OCI-LY7 (cell line): ENCODE measurements around the gene MRPS25. TPM values are rescaled to one million over a fixed set of nuclear protein-coding genes. Genes with fewer than 3 reads are reported as not detected.

Experiments
- BruUV-seq: library from RNA; stranded (reverse); fragments of 400-500 nt; replicated peaks from 2 replicates; lab custom pipeline; 2021; lab: Mats Ljungman, UMichigan
- CTCF ChIA-PET: fragments of 300-600 bp; sonication (Branson Sonifier 250); formaldehyde crosslinking; loops from one replicate; lab custom pipeline; 2022; ENCODE audit warnings: antibody characterized with exemption; ENCODE audit not compliant: unreplicated experiment; lab: Charles Lee
- POLR2A ChIA-PET: fragments of 300-600 bp; sonication (Branson Sonifier 250); formaldehyde crosslinking; loops from one replicate; lab custom pipeline; 2022; ENCODE audit warnings: antibody characterized with exemption; lab: Charles Lee
- DNase-seq: peaks from one replicate; pipeline ENCODE4 v3.0.0-alpha.2; 2015; ENCODE audit warnings: low spot score
- H2AFZ ChIP-seq: fragments of 200-600 bp; sonication (generic), shearing (Covaris generic); 2 replicates; pipeline ENCODE4 v1.6.1; 2014; ENCODE audit warnings: mild to moderate bottlenecking, antibody characterized with exemption, low read length, moderate library complexity
- H3K27ac ChIP-seq: fragments of 200-600 bp; sonication (generic); 2 replicates; pipeline ENCODE4 v1.5.1; 2014; ENCODE audit warnings: mixed run types, low read depth, mild to moderate bottlenecking, moderate library complexity, low read length, inconsistent platforms; ENCODE audit not compliant: poor library complexity, severe bottlenecking
- H3K36me3 ChIP-seq: fragments of 200-600 bp; sonication (generic); 2 replicates; pipeline ENCODE4 v1.6.1; 2014; ENCODE audit warnings: mild to moderate bottlenecking, antibody characterized with exemption, low read length, moderate library complexity, mixed read lengths; ENCODE audit not compliant: insufficient read depth
- H3K4me1 ChIP-seq: fragments of 200-600 bp; sonication (generic); 2 replicates; pipeline ENCODE4 v1.5.1; 2014; ENCODE audit warnings: mild to moderate bottlenecking, low read length; ENCODE audit not compliant: insufficient read depth, poor library complexity, severe bottlenecking
- H3K4me2 ChIP-seq: fragments of 200-600 bp; sonication (generic); 2 replicates; pipeline ENCODE4 v1.6.1; 2014; ENCODE audit warnings: mild to moderate bottlenecking, low read length
- H3K4me3 ChIP-seq: fragments of 200-600 bp; sonication (generic); 2 replicates; pipeline ENCODE4 v1.5.1; 2014; ENCODE audit warnings: mild to moderate bottlenecking, low read depth, low read length; ENCODE audit not compliant: poor library complexity, severe bottlenecking
- H3K79me2 ChIP-seq: fragments of 200-600 bp; sonication (generic); 2 replicates; pipeline ENCODE4 v1.6.1; 2016; ENCODE audit warnings: low read depth, mild to moderate bottlenecking, low read length, moderate library complexity, mixed read lengths; ENCODE audit not compliant: insufficient read depth
- H3K9me2 ChIP-seq: fragments of 200-600 bp; sonication (generic); 2 replicates; pipeline ENCODE4 v1.6.1; 2016; ENCODE audit warnings: mild to moderate bottlenecking, low read length, mixed read lengths; ENCODE audit not compliant: insufficient read depth
- H3K9me3 ChIP-seq: fragments of 200-600 bp; sonication (generic); 2 replicates; pipeline ENCODE4 v1.6.1; 2014; ENCODE audit warnings: mild to moderate bottlenecking, mixed run types, low read length, mixed read lengths
- H4K20me1 ChIP-seq: fragments of 200-600 bp; sonication (generic); 2 replicates; pipeline ENCODE4 v1.6.1; 2014; ENCODE audit warnings: mild to moderate bottlenecking, antibody characterized with exemption, low read length, moderate library complexity, mixed read lengths; ENCODE audit not compliant: insufficient read depth
- EZH2phosphoT487 ChIP-seq: fragments of 200-600 bp; sonication (generic); IDR thresholded peaks from 2 replicates; pipeline ENCODE4 v1.6.1; 2018; ENCODE audit warnings: low read depth, borderline replicate concordance, mild to moderate bottlenecking, mixed run types, antibody characterized with exemption, low read length, moderate library complexity, mixed read lengths
- intact Hi-C: fragments of 100-400 bp; cut with micrococcal nuclease; formaldehyde crosslinking; loops from one replicate; pipeline ENCODE4 v1.10.0; 2022; ENCODE audit not compliant: unreplicated experiment
- total RNA-seq, 2 experiments: library from RNA; depleted of rRNA in 1 of 2; stranded (reverse); fragments of >200 nt in 1 of 2; shearing (Covaris generic) in 1 of 2; gene quantifications; 2 replicates each; pipeline ENCODE4 v1.2.3, GENCODE V29; 2014 to 2022
- TF ChIP-seq, protein P1 (sequence below): fragments of 200-600 bp; sonication (generic); conservative IDR thresholded peaks from 2 replicates; pipeline ENCODE4 v1.5.1; 2014; ENCODE audit warnings: mild to moderate bottlenecking, antibody characterized with exemption, low read length, moderate library complexity, mixed read lengths

The MRPS25 gene
- total RNA-seq, 2 experiments from 2014 or later, result 53.6 to 129 TPM

DNA sequence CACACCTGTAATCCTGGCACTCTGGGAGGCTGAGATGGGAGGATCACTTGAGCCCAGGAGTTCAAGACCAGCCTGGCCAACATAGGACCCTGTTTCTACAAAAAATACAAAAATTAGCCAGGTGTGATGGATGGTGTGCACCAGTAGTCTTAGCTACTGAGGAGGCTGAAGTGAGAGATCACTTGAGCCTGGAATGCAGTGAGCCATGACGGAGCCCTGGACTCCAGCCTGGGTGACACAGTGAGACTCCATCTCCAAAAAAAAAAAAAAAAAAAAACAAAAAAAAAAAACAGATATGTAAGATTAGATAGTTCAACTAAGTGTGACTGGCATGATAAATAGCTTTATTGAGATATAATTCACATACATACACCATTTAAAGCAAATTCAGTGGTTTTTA lies 24.1 kb upstream of the MRPS25 start:
- Histone ChIP-seq H4K20me1 (no peaks in the 10 kb centered on the region), H3K79me2 (no peaks in the 10 kb centered on the region), H3K4me1 (no peaks in the 10 kb centered on the region), H3K36me3 (peaks cover 85% of the 10 kb centered on the region), H3K9me3 (no peaks in the 10 kb centered on the region), H3K27ac (no peak overlapping the region), H2AFZ (no peak overlapping the region), H3K4me2 (no peak overlapping the region), H3K9me2 (no peaks in the 10 kb centered on the region), H3K4me3 (no peak overlapping the region)
- no peak for TF ChIP-seq EZH2phosphoT487
- TF ChIP-seq, protein P1, sequence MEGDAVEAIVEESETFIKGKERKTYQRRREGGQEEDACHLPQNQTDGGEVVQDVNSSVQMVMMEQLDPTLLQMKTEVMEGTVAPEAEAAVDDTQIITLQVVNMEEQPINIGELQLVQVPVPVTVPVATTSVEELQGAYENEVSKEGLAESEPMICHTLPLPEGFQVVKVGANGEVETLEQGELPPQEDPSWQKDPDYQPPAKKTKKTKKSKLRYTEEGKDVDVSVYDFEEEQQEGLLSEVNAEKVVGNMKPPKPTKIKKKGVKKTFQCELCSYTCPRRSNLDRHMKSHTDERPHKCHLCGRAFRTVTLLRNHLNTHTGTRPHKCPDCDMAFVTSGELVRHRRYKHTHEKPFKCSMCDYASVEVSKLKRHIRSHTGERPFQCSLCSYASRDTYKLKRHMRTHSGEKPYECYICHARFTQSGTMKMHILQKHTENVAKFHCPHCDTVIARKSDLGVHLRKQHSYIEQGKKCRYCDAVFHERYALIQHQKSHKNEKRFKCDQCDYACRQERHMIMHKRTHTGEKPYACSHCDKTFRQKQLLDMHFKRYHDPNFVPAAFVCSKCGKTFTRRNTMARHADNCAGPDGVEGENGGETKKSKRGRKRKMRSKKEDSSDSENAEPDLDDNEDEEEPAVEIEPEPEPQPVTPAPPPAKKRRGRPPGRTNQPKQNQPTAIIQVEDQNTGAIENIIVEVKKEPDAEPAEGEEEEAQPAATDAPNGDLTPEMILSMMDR, result no peak
- BruUV-seq, result no TSS peak
- no peak for DNase-seq
- POLR2A ChIA-PET, result interaction anchor here (0.6 to 1.2 kb wide), 3 partner anchors 12 to 1393 kb away, joined by 3 to 4 read pairs (median 3); no protein-coding TSS in a partner anchor
- CTCF ChIA-PET, result interaction anchor here (0.5 kb wide), 1 partner anchor 28 kb away, joined by 3 read pairs; no protein-coding TSS in a partner anchor
- intact Hi-C loops, result no loop called here

DNA sequence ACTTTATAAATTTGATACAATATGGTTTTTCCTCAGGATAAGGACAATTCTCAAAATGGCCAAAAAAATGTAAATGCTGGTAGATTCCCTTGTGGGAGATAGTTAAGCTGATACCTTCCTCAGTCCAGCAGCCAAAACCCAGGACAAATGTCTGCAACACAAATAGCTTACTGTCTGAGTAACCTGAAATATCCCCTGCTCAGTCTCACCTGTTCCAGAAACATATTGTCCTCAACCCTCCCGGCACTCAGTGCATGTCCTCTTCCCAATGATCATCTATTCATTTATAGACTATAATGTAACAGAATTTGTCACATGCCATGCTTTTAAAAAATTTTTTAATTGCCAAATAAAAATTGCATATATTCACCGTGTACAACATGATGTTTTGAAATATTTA lies 21.6 kb upstream of the MRPS25 start:
- no peak overlapping the region for H3K4me2 ChIP-seq
- no TSS peak for BruUV-seq
- TF ChIP-seq EZH2phosphoT487, result no peak
- TF ChIP-seq, protein P1, result no peak
- no peak overlapping the region for H2AFZ ChIP-seq
- ChIA-PET POLR2A (interaction anchor here (0.6 kb wide), 1 partner anchor 1645 kb away, joined by 3 read pairs; no protein-coding TSS in a partner anchor), CTCF (no interaction called here)
- no peaks in the 10 kb centered on the region for H3K79me2 ChIP-seq
- intact Hi-C loops, result no loop called here
- no peaks in the 10 kb centered on the region for H4K20me1 ChIP-seq
- H3K9me2 ChIP-seq, result no peaks in the 10 kb centered on the region
- H3K4me3 ChIP-seq, result no peak overlapping the region
- DNase-seq, result no peak
- H3K36me3 ChIP-seq, result peaks cover 86% of the 10 kb centered on the region
- H3K4me1 ChIP-seq, result no peaks in the 10 kb centered on the region
- no peak overlapping the region for H3K27ac ChIP-seq
- no peaks in the 10 kb centered on the region for H3K9me3 ChIP-seq

DNA sequence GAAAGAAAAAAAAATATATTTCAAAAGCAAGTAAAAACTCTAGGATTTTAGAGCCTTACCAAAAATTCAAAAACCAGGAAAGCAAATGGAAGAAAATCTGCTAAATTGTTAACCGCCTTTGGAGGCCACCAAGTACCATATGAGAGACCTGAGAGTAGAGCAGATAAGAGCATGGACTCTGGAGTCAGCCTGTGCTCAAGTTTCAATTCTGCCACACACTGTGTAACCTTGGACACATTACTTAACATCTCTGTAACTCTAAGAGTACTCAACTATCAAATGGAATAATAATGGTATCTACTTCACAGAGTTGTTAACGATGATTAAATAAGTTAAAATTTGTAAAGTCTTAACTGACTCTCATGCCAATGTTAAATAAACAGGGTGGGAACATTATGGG lies 21.1 kb upstream of the MRPS25 start:
- Histone ChIP-seq H3K4me2 (no peak overlapping the region), H3K79me2 (no peaks in the 10 kb centered on the region), H3K4me1 (no peaks in the 10 kb centered on the region), H4K20me1 (no peaks in the 10 kb centered on the region), H3K27ac (no peak overlapping the region), H2AFZ (no peak overlapping the region), H3K4me3 (no peak overlapping the region), H3K9me3 (no peaks in the 10 kb centered on the region), H3K36me3 (peaks cover 86% of the 10 kb centered on the region), H3K9me2 (no peaks in the 10 kb centered on the region)
- no peak for DNase-seq
- TF ChIP-seq, protein P1, result no peak
- TF ChIP-seq EZH2phosphoT487, result no peak
- POLR2A ChIA-PET, result interaction anchor here (0.6 to 0.7 kb wide), 3 partner anchors 10 to 1645 kb away, joined by 3 read pairs; no protein-coding TSS in a partner anchor
- intact Hi-C loops, result no loop called here
- BruUV-seq, result no TSS peak
- CTCF ChIA-PET, result no interaction called here
